OCI-LY7 (cell line): ENCODE data around the gene ACVR1. TPM values are rescaled to one million over a fixed set of nuclear protein-coding genes. Genes with fewer than 3 reads are reported as not detected.

Experiments
- BruUV-seq: library from RNA; stranded (reverse); fragments of 400-500 nt; replicated peaks from 2 replicates; lab custom pipeline; 2021; lab: Mats Ljungman, UMichigan
- CTCF ChIA-PET: fragments of 300-600 bp; sonication (Branson Sonifier 250); formaldehyde crosslinking; loops from one replicate; lab custom pipeline; 2022; ENCODE audit warnings: antibody characterized with exemption; ENCODE audit not compliant: unreplicated experiment; lab: Charles Lee
- POLR2A ChIA-PET: fragments of 300-600 bp; sonication (Branson Sonifier 250); formaldehyde crosslinking; loops from one replicate; lab custom pipeline; 2022; ENCODE audit warnings: antibody characterized with exemption; lab: Charles Lee
- DNase-seq: peaks from one replicate; pipeline ENCODE4 v3.0.0-alpha.2; 2015; ENCODE audit warnings: low spot score
- H2AFZ ChIP-seq: fragments of 200-600 bp; sonication (generic), shearing (Covaris generic); 2 replicates; pipeline ENCODE4 v1.6.1; 2014; ENCODE audit warnings: mild to moderate bottlenecking, antibody characterized with exemption, low read length, moderate library complexity
- H3K27ac ChIP-seq: fragments of 200-600 bp; sonication (generic); 2 replicates; pipeline ENCODE4 v1.5.1; 2014; ENCODE audit warnings: mixed run types, low read depth, mild to moderate bottlenecking, moderate library complexity, low read length, inconsistent platforms; ENCODE audit not compliant: poor library complexity, severe bottlenecking
- H3K36me3 ChIP-seq: fragments of 200-600 bp; sonication (generic); 2 replicates; pipeline ENCODE4 v1.6.1; 2014; ENCODE audit warnings: mild to moderate bottlenecking, antibody characterized with exemption, low read length, moderate library complexity, mixed read lengths; ENCODE audit not compliant: insufficient read depth
- H3K4me1 ChIP-seq: fragments of 200-600 bp; sonication (generic); 2 replicates; pipeline ENCODE4 v1.5.1; 2014; ENCODE audit warnings: mild to moderate bottlenecking, low read length; ENCODE audit not compliant: insufficient read depth, poor library complexity, severe bottlenecking
- H3K4me2 ChIP-seq: fragments of 200-600 bp; sonication (generic); 2 replicates; pipeline ENCODE4 v1.6.1; 2014; ENCODE audit warnings: mild to moderate bottlenecking, low read length
- H3K4me3 ChIP-seq: fragments of 200-600 bp; sonication (generic); 2 replicates; pipeline ENCODE4 v1.5.1; 2014; ENCODE audit warnings: mild to moderate bottlenecking, low read depth, low read length; ENCODE audit not compliant: poor library complexity, severe bottlenecking
- H3K79me2 ChIP-seq: fragments of 200-600 bp; sonication (generic); 2 replicates; pipeline ENCODE4 v1.6.1; 2016; ENCODE audit warnings: low read depth, mild to moderate bottlenecking, low read length, moderate library complexity, mixed read lengths; ENCODE audit not compliant: insufficient read depth
- H3K9me2 ChIP-seq: fragments of 200-600 bp; sonication (generic); 2 replicates; pipeline ENCODE4 v1.6.1; 2016; ENCODE audit warnings: mild to moderate bottlenecking, low read length, mixed read lengths; ENCODE audit not compliant: insufficient read depth
- H3K9me3 ChIP-seq: fragments of 200-600 bp; sonication (generic); 2 replicates; pipeline ENCODE4 v1.6.1; 2014; ENCODE audit warnings: mild to moderate bottlenecking, mixed run types, low read length, mixed read lengths
- H4K20me1 ChIP-seq: fragments of 200-600 bp; sonication (generic); 2 replicates; pipeline ENCODE4 v1.6.1; 2014; ENCODE audit warnings: mild to moderate bottlenecking, antibody characterized with exemption, low read length, moderate library complexity, mixed read lengths; ENCODE audit not compliant: insufficient read depth
- CTCF ChIP-seq: fragments of 200-600 bp; sonication (generic); conservative IDR thresholded peaks from 2 replicates; pipeline ENCODE4 v1.5.1; 2014; ENCODE audit warnings: mild to moderate bottlenecking, antibody characterized with exemption, low read length, moderate library complexity, mixed read lengths
- EZH2phosphoT487 ChIP-seq: fragments of 200-600 bp; sonication (generic); IDR thresholded peaks from 2 replicates; pipeline ENCODE4 v1.6.1; 2018; ENCODE audit warnings: low read depth, borderline replicate concordance, mild to moderate bottlenecking, mixed run types, antibody characterized with exemption, low read length, moderate library complexity, mixed read lengths
- intact Hi-C: fragments of 100-400 bp; cut with micrococcal nuclease; formaldehyde crosslinking; loops from one replicate; pipeline ENCODE4 v1.10.0; 2022; ENCODE audit not compliant: unreplicated experiment
- total RNA-seq, 2 experiments: library from RNA; depleted of rRNA in 1 of 2; stranded (reverse); fragments of >200 nt in 1 of 2; shearing (Covaris generic) in 1 of 2; gene quantifications; 2 replicates each; pipeline ENCODE4 v1.2.3, GENCODE V29; 2014 to 2022

ACVR1 gene
- total RNA-seq, 2 experiments from 2014 or later: 0.13 to 3.9 TPM

- H3K4me3 ChIP-seq: no peak overlapping the region
- CTCF ChIA-PET: no interaction called here
- TF ChIP-seq CTCF (no peak), EZH2phosphoT487 (no peak)
Observed at GRCh38 chr2:157764386-157764785, 111.7 kb downstream of the ACVR1 start.

GRCh38 chr2:157761520-157761919 is 114.6 kb downstream of the ACVR1 start:
- POLR2A ChIA-PET: interaction anchor here (0.6 kb wide), 1 partner anchor 477 kb away, joined by 3 read pairs; no protein-coding TSS in a partner anchor
- Histone ChIP-seq H4K20me1 (no peaks in the 10 kb centered on the region), H3K79me2 (no peaks in the 10 kb centered on the region), H3K27ac (no peak overlapping the region), H3K4me3 (no peak overlapping the region), H3K9me3 (no peaks in the 10 kb centered on the region), H2AFZ (no peak overlapping the region), H3K9me2 (no peaks in the 10 kb centered on the region), H3K36me3 (no peaks in the 10 kb centered on the region), H3K4me2 (no peak overlapping the region), H3K4me1 (no peaks in the 10 kb centered on the region)
- no peak for DNase-seq
- BruUV-seq: no TSS peak
- no peak for TF ChIP-seq EZH2phosphoT487
- TF ChIP-seq CTCF: no peak
- CTCF ChIA-PET: no interaction called here
- intact Hi-C loops: no loop called here

More at GRCh38 chr2:157764386-157764785, 111.7 kb downstream of the ACVR1 start:
- POLR2A ChIA-PET: interaction anchor here (0.7 to 0.8 kb wide), 2 partner anchors 9 to 206 kb away, joined by 3 read pairs; no protein-coding TSS in a partner anchor
- no peak overlapping the region for H2AFZ ChIP-seq
- H3K4me1 ChIP-seq: no peaks in the 10 kb centered on the region
- H3K27ac ChIP-seq: no peak overlapping the region
- H3K9me2 ChIP-seq: no peaks in the 10 kb centered on the region
- no TSS peak for BruUV-seq
- intact Hi-C loops: no loop called here
- no peak overlapping the region for H3K4me2 ChIP-seq
- H3K9me3 ChIP-seq: no peaks in the 10 kb centered on the region
- DNase-seq: no peak
- no peaks in the 10 kb centered on the region for H4K20me1 ChIP-seq
- no peaks in the 10 kb centered on the region for H3K79me2 ChIP-seq
- no peaks in the 10 kb centered on the region for H3K36me3 ChIP-seq

GRCh38 chr2:157760949-157761348 is 115.2 kb downstream of the ACVR1 start:
- H3K4me1 ChIP-seq: no peaks in the 10 kb centered on the region
- H3K36me3 ChIP-seq: no peaks in the 10 kb centered on the region
- ChIA-PET POLR2A (interaction anchor here (1.1 kb wide), 1 partner anchor 11 kb away, joined by 3 read pairs; no protein-coding TSS in a partner anchor), CTCF (no interaction called here)
- intact Hi-C loops: no loop called here
- no peaks in the 10 kb centered on the region for H3K79me2 ChIP-seq
- H3K4me3 ChIP-seq: no peak overlapping the region
- no peak for TF ChIP-seq EZH2phosphoT487
- peak; percentile 38; the same call in 1 of the 2 replicates for TF ChIP-seq CTCF
- H4K20me1 ChIP-seq: no peaks in the 10 kb centered on the region
- no TSS peak for BruUV-seq
- no peak overlapping the region for H3K4me2 ChIP-seq
- no peak overlapping the region for H3K27ac ChIP-seq
- no peak for DNase-seq
- no peak overlapping the region for H2AFZ ChIP-seq
- no peaks in the 10 kb centered on the region for H3K9me2 ChIP-seq
- no peaks in the 10 kb centered on the region for H3K9me3 ChIP-seq
